GM12892 (cell line): ENCODE measurements around the gene RTP3.

Experiments
- POLR2A ChIP-seq: IDR thresholded peaks from 2 replicates; pipeline ENCODE4 v1.6.1; 2011; ENCODE audit warnings: low read depth, low read length, control low read depth
- POLR2AphosphoS5 ChIP-seq: IDR thresholded peaks from 2 replicates; pipeline ENCODE4 v1.6.1; 2011; ENCODE audit warnings: low read depth, low read length, control low read depth
- TAF1 ChIP-seq: IDR thresholded peaks from 2 replicates; pipeline ENCODE4 v1.6.1; 2011; ENCODE audit warnings: low read depth, mild to moderate bottlenecking, control low read depth, low read length, borderline replicate concordance

- TF ChIP-seq TAF1, result no peak
- no peak for TF ChIP-seq POLR2AphosphoS5
- no peak for TF ChIP-seq POLR2A
These were observed 18.7 kb downstream of the RTP3 start for GRCh38 chr3:46516521-46516920.
